ENCODE measurements around the gene CNTN2. TPM values are rescaled to one million over a fixed set of nuclear protein-coding genes. Genes with fewer than 3 reads are reported as not detected.

Gene CNTN2
- total and polyA plus RNA-seq, 8 donors, result 0.09 to 0.44 (median 0.25) TPM; not detected in 1

DNA sequence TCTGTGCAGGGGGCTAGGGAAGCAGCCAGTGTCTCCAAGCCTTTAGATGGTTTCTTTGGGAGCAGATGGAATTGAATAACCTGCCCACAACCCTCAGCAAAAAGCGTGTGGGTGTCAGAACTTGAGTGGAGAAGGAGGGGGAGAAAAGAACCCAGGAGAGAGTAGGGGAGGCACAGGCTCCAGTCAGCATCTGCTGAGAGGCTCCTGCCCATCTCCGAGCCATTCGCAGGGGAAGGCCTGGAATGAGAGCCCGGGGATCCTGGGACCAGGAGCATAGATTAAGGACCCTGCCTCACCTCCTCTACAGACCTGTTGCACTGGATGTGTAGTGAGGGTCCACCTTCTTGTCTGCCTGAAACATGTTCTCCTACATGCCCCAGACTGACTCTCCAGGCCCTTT, 25.0 kb downstream of the CNTN2 start:
- DNase-seq, result no peak
- no peaks in the 10 kb centered on the region for H3K27me3 ChIP-seq
- no peak overlapping the region for H3K4me3 ChIP-seq
- no peak for FAIRE-seq
- no peaks in the 10 kb centered on the region for H3K4me1 ChIP-seq
- TF ChIP-seq, protein P1, sequence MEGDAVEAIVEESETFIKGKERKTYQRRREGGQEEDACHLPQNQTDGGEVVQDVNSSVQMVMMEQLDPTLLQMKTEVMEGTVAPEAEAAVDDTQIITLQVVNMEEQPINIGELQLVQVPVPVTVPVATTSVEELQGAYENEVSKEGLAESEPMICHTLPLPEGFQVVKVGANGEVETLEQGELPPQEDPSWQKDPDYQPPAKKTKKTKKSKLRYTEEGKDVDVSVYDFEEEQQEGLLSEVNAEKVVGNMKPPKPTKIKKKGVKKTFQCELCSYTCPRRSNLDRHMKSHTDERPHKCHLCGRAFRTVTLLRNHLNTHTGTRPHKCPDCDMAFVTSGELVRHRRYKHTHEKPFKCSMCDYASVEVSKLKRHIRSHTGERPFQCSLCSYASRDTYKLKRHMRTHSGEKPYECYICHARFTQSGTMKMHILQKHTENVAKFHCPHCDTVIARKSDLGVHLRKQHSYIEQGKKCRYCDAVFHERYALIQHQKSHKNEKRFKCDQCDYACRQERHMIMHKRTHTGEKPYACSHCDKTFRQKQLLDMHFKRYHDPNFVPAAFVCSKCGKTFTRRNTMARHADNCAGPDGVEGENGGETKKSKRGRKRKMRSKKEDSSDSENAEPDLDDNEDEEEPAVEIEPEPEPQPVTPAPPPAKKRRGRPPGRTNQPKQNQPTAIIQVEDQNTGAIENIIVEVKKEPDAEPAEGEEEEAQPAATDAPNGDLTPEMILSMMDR (IDR thresholded peaks at IDR 0.05), result no peak
- H3K36me3 ChIP-seq, result no peaks in the 10 kb centered on the region
- H3K27ac ChIP-seq, result no peak overlapping the region
- WGBS, 2 donors, result 83 to 91% methylated on average over 4 of the region's 4 CpGs
- no peaks in the 10 kb centered on the region for H3K9me3 ChIP-seq
- ATAC-seq, result no peak
- intact Hi-C loops (cut with DNase I), result no loop called here

DNA sequence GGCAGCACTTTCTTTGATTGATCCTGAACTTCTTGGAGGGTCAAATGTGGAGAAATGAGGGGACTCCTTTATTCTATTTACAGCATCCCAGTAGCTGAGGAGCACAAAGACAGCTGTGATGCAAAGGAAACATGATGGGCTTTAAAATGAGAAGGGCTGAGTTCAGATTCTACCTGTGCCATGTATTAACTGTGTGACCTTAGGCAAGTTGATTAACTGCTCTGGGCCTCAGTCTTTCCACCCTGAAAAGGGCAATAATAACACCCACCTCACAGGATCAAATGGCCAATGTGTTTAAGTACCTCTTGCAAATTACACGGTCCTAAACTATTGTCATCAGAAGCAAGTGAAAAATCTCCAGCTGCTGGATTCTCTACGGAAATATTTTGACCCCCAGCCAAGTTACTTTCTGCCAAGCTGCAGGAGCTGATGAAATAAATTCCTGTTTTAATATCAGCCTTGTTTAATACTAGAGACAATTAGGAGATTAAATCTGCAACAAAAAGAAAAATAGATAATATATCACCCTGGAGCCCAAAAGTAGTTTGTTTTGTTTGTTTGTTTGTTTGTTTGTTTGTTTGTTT, 25.5 kb downstream of the CNTN2 start:
- H3K9me3 ChIP-seq, result no peaks in the 10 kb centered on the region
- no peak for FAIRE-seq
- no peak for DNase-seq
- H3K4me1 ChIP-seq, result no peaks in the 10 kb centered on the region
- H3K27ac ChIP-seq, result no peak overlapping the region
- peak in 1 of 4 donors; percentile 25 for ATAC-seq
- H3K27me3 ChIP-seq, result no peaks in the 10 kb centered on the region
- H3K4me3 ChIP-seq, result no peak overlapping the region
- TF ChIP-seq, protein P1 (IDR thresholded peaks at IDR 0.05), result no peak
- WGBS, 2 donors, result 7% methylated on average over 2 of the region's 2 CpGs
- H3K36me3 ChIP-seq, result no peaks in the 10 kb centered on the region
- intact Hi-C loops (cut with DNase I), result no loop called here

DNA sequence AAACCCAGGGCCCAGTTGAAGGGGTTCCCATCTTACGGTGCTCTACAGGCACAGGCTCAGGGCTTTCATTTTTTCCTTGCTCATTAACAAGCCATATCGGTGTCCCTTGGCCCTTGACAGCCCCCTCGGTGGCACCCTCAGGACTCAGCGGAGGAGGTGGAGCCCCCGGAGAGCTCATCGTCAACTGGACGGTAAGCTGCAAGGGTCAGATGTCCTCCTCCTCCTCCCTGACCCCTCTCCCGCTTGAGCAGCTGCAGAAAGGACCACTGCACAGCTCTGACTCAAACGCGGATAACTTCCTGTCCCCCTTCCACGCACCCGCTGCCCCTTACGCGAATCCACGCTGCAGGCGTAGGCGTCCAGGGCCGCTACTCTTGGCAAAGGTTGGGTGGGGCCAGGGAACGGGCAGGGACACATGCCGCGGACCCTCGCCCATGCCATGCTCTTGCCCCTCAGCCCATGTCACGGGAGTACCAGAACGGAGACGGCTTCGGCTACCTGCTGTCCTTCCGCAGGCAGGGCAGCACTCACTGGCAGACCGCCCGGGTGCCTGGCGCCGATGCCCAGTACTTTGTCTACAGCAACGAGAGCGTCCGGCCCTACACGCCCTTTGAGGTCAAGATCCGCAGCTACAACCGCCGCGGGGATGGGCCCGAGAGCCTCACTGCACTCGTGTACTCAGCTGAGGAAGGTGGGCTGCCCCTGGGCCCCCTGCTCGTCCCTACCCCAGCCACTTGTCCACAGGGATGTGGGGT, 26.5 kb downstream of the CNTN2 start:
- DNase-seq (peak in 1 of 6 donors; percentile 38), ATAC-seq (no peak), FAIRE-seq (no peak)
- no peaks in the 10 kb centered on the region for H3K36me3 ChIP-seq
- no peak overlapping the region for H3K27ac ChIP-seq
- no peak overlapping the region for H3K4me3 ChIP-seq
- no peaks in the 10 kb centered on the region for H3K4me1 ChIP-seq
- no peaks in the 10 kb centered on the region for H3K27me3 ChIP-seq
- 81 to 89% methylated on average over 42 of the region's 42 CpGs for WGBS, 2 donors
- TF ChIP-seq, protein P1 (IDR thresholded peaks at IDR 0.05), result no peak
- intact Hi-C loops (cut with DNase I), result no loop called here
- no peaks in the 10 kb centered on the region for H3K9me3 ChIP-seq

DNA sequence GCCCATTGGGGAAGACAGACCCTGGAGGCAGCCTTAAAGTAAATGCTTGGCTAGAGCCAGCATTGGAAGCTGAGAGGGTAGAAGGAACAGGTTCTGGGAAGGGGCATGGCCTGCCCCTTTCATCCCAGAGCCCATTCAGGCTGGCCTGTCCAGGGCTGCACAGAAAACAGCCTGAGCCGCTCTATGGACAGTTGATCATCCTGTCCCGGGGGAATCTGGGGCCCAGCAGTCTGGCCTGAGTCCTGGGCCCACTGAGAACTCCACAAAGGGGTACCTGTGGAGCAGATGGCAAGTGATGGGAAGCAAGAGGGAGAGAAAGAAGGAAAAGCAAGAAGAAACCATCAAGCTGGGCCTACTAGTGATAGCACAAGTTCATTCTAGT, 28.0 kb downstream of the CNTN2 start:
- TF ChIP-seq, protein P1 (IDR thresholded peaks at IDR 0.05), result no peak
- FAIRE-seq (no peak), ATAC-seq (no peak), DNase-seq (no peak)
- Histone ChIP-seq H3K4me3 (no peak overlapping the region), H3K36me3 (no peaks in the 10 kb centered on the region), H3K27ac (no peak overlapping the region), H3K4me1 (no peaks in the 10 kb centered on the region), H3K9me3 (no peaks in the 10 kb centered on the region), H3K27me3 (no peaks in the 10 kb centered on the region)
- WGBS, 2 donors, result 79 to 81% methylated on average over 2 of the region's 2 CpGs
- intact Hi-C loops (cut with DNase I), result no loop called here

DNA sequence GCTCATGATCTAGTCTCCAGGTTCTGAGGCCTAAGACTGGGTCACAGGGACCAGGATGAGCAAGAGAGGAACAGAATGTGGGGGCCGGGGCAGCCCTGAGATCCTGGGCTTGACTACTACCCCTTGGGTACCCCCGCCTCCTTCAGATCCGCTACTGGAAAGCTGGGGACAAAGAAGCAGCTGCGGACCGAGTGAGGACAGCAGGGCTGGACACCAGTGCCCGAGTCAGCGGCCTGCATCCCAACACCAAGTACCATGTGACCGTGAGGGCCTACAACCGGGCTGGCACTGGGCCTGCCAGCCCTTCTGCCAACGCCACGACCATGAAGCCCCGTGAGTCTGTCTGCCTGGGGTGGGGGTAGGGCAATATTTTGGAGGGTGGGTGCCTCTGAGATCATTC, 28.8 kb downstream of the CNTN2 start:
- TF ChIP-seq, protein P1 (IDR thresholded peaks at IDR 0.05), result no peak
- Histone ChIP-seq H3K27ac (no peak overlapping the region), H3K27me3 (no peaks in the 10 kb centered on the region), H3K9me3 (no peaks in the 10 kb centered on the region), H3K4me3 (no peak overlapping the region), H3K36me3 (no peaks in the 10 kb centered on the region), H3K4me1 (no peaks in the 10 kb centered on the region)
- 79 to 82% methylated on average over 12 of the region's 12 CpGs for WGBS, 2 donors
- FAIRE-seq, result no peak
- ATAC-seq, result no peak
- peak in 1 of 6 donors; percentile 39 for DNase-seq
- intact Hi-C loops (cut with DNase I), result no loop called here

All from pancreas (tissue), 10 donors.